MM.1S (cell line): ENCODE measurements around the gene ISOC1.

ENCODE experiments used
- DNase-seq: peaks from one replicate; pipeline ENCODE4 v3.0.0-alpha.2; 2015
- H2AFZ ChIP-seq: fragments of 300-600 bp; sonication (generic); 2 replicates; pipeline ENCODE4 v1.6.0; 2016; ENCODE audit warnings: antibody characterized with exemption, low read length
- H3F3A ChIP-seq: fragments of 300-600 bp; sonication (generic); 2 replicates; pipeline ENCODE4 v1.6.1; 2016; ENCODE audit warnings: mild to moderate bottlenecking, antibody characterized with exemption, low read length, moderate library complexity, mixed read lengths; ENCODE audit not compliant: insufficient read depth
- H3K27ac ChIP-seq: fragments of 300-600 bp; sonication (generic); 2 replicates; pipeline ENCODE4 v1.5.1; 2016; ENCODE audit warnings: mild to moderate bottlenecking, low read length
- H3K27me3 ChIP-seq: fragments of 300-600 bp; sonication (generic); replicated peaks from 2 replicates; pipeline ENCODE4 v1.6.0; 2016; ENCODE audit warnings: low read length; ENCODE audit not compliant: insufficient read depth
- H3K36me3 ChIP-seq: fragments of 300-600 bp; sonication (generic); replicated peaks from 2 replicates; pipeline ENCODE4 v1.6.1; 2016; ENCODE audit warnings: mild to moderate bottlenecking, low read length, mixed read lengths; ENCODE audit not compliant: insufficient read depth
- H3K4me1 ChIP-seq: fragments of 300-600 bp; sonication (generic); 2 replicates; pipeline ENCODE4 v1.6.1; 2016; ENCODE audit warnings: low read length, mixed read lengths
- H3K4me2 ChIP-seq: fragments of 300-600 bp; sonication (generic); 2 replicates; pipeline ENCODE4 v1.6.0; 2016; ENCODE audit warnings: low read depth, low read length
- H3K4me3 ChIP-seq: fragments of 300-600 bp; sonication (generic); 2 replicates; pipeline ENCODE4 v1.5.1; 2016; ENCODE audit warnings: low read length, mixed read lengths
- H3K79me2 ChIP-seq: fragments of 300-600 bp; sonication (generic); 2 replicates; pipeline ENCODE4 v1.6.1; 2016; ENCODE audit warnings: mixed run types, low read length, mixed read lengths
- H3K9ac ChIP-seq: fragments of 300-600 bp; sonication (generic); 2 replicates; pipeline ENCODE4 v1.6.1; 2016; ENCODE audit warnings: low read length, mixed read lengths
- H3K9me2 ChIP-seq: fragments of 300-600 bp; sonication (generic); replicated peaks from 2 replicates; pipeline ENCODE4 v1.6.1; 2016; ENCODE audit warnings: mild to moderate bottlenecking, low read length, mixed read lengths; ENCODE audit not compliant: insufficient read depth
- H3K9me3 ChIP-seq: fragments of 300-600 bp; sonication (generic); replicated peaks from 2 replicates; pipeline ENCODE4 v1.6.1; 2016; ENCODE audit warnings: mild to moderate bottlenecking, low read length, mixed read lengths; ENCODE audit not compliant: insufficient read depth
- H4K20me1 ChIP-seq: fragments of 300-600 bp; sonication (generic); 2 replicates; pipeline ENCODE4 v1.6.1; 2016; ENCODE audit warnings: mild to moderate bottlenecking, low read length, moderate library complexity, mixed read lengths; ENCODE audit not compliant: insufficient read depth
- EZH2 ChIP-seq: fragments of 300-600 bp; sonication (generic); optimal IDR thresholded peaks from 2 replicates; pipeline ENCODE3; 2017; ENCODE audit warnings: low read depth, mild to moderate bottlenecking, antibody characterized with exemption, low read length, mixed read lengths
- EZH2phosphoT487 ChIP-seq: fragments of 300-600 bp; sonication (generic); IDR thresholded peaks from 2 replicates; pipeline ENCODE4 v1.6.1; 2018; ENCODE audit warnings: antibody characterized with exemption, low read length
- TF ChIP-seq, protein P1 (sequence below): fragments of 300-600 bp; sonication (generic); IDR thresholded peaks from 2 replicates; pipeline ENCODE4 v1.5.1; 2016; ENCODE audit warnings: antibody characterized with exemption, low read length, mixed read lengths

ISOC1 gene

DNA sequence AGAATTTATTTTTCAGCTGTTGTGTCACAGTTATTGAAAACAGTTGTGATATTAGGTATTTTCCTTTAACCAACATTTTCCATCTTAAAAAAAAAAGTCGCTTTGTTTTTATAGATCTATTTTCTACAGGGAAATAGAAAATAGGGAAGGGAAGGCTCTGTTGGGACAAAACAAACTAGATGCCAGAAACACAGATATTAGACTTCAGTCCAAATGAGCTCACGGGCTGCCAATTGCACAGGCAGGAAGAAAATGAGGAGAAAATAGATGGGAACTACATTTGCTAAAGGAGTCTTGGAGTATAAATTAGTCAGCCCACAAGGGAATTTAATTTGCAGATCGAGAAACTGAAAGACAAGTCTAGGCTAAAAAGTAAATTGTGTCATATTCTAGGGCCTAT, 21.4 kb upstream of the ISOC1 start:
- Histone ChIP-seq H3K36me3 (no peaks in the 10 kb centered on the region), H3K79me2 (no peaks in the 10 kb centered on the region), H3K4me2 (no peak overlapping the region), H3K4me3 (no peak overlapping the region), H3K4me1 (0 out of 2 replicates have a peak, but pooled peaks cover 8% of the 10 kb centered on the region), H4K20me1 (no peaks in the 10 kb centered on the region), H3K27me3 (no peaks in the 10 kb centered on the region), H3K9me3 (no peaks in the 10 kb centered on the region), H3K9me2 (no peaks in the 10 kb centered on the region), H3F3A (no peaks in the 10 kb centered on the region), H3K27ac (no peak overlapping the region), H3K9ac (no peak overlapping the region), H2AFZ (no peak overlapping the region)
- no peak for DNase-seq
- no peak for TF ChIP-seq EZH2phosphoT487
- TF ChIP-seq EZH2, result no peak
- TF ChIP-seq, protein P1, sequence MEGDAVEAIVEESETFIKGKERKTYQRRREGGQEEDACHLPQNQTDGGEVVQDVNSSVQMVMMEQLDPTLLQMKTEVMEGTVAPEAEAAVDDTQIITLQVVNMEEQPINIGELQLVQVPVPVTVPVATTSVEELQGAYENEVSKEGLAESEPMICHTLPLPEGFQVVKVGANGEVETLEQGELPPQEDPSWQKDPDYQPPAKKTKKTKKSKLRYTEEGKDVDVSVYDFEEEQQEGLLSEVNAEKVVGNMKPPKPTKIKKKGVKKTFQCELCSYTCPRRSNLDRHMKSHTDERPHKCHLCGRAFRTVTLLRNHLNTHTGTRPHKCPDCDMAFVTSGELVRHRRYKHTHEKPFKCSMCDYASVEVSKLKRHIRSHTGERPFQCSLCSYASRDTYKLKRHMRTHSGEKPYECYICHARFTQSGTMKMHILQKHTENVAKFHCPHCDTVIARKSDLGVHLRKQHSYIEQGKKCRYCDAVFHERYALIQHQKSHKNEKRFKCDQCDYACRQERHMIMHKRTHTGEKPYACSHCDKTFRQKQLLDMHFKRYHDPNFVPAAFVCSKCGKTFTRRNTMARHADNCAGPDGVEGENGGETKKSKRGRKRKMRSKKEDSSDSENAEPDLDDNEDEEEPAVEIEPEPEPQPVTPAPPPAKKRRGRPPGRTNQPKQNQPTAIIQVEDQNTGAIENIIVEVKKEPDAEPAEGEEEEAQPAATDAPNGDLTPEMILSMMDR, result no peak

DNA sequence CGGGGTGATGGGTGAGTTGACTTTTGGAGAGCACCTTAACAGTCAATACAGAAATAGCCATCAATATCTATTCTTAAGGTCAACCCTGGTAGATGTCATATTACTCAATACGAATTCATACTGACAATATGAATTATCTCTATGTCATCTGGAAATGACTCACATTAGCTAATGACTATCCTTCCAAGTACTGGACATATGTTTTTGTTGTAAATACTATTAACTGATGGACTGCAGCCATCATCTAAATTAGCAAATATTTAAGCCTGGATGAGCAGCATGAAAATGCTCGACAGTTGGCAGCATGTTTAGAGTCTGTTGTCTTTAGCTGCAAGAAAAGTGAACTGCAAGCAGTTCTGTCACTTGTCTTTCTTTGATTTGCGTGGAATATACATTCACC, 19.6 kb upstream of the ISOC1 start:
- H3K4me2 ChIP-seq, result no peak overlapping the region
- H3K4me1 ChIP-seq, result no peaks in the 10 kb centered on the region
- no peak overlapping the region for H2AFZ ChIP-seq
- no peak overlapping the region for H3K4me3 ChIP-seq
- H3K27ac ChIP-seq, result no peak overlapping the region
- no peak for DNase-seq
- no peaks in the 10 kb centered on the region for H3K79me2 ChIP-seq
- H3K9me2 ChIP-seq, result no peaks in the 10 kb centered on the region
- TF ChIP-seq EZH2, result no peak
- no peak for TF ChIP-seq EZH2phosphoT487
- TF ChIP-seq, protein P1, result no peak
- H4K20me1 ChIP-seq, result no peaks in the 10 kb centered on the region
- H3K27me3 ChIP-seq, result no peaks in the 10 kb centered on the region
- no peaks in the 10 kb centered on the region for H3K36me3 ChIP-seq
- H3K9me3 ChIP-seq, result no peaks in the 10 kb centered on the region
- H3F3A ChIP-seq, result no peaks in the 10 kb centered on the region
- no peak overlapping the region for H3K9ac ChIP-seq

DNA sequence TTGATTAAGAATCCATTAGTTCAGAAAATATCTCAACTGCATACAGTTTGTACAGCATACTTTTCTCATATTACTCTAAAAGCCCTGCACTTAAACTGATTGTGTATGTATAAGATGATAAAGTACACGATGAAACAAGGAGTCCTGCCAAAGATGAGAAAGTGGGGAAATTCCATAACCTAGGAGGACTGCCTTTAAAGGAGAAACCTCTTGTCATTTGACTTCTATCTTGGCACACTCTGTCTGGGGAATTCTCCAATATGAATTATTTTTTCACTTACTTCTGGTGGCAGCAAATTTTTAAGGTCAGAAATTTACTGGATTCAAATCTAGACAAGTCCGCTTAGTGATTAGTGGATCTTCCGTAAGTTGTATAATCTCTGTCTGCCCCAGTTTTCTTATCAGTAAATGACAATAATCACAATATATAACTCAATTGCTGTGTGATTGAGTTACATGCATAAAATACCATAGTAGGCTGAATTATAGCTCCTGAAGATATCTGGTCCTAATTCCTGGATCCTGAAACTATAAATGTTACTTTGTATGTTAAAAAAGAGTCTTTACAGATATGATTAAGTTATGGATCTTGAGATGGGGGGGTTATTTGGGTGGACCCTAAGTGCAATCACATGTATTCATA, 17.0 kb upstream of the ISOC1 start:
- no peaks in the 10 kb centered on the region for H3K36me3 ChIP-seq
- H3F3A ChIP-seq, result no peaks in the 10 kb centered on the region
- no peak overlapping the region for H3K9ac ChIP-seq
- H3K4me2 ChIP-seq, result no peak overlapping the region
- no peaks in the 10 kb centered on the region for H4K20me1 ChIP-seq
- H3K27me3 ChIP-seq, result no peaks in the 10 kb centered on the region
- H3K4me3 ChIP-seq, result no peak overlapping the region
- no peaks in the 10 kb centered on the region for H3K9me3 ChIP-seq
- TF ChIP-seq, protein P1, result no peak
- no peak for TF ChIP-seq EZH2
- TF ChIP-seq EZH2phosphoT487, result no peak
- H3K4me1 ChIP-seq, result no peaks in the 10 kb centered on the region
- no peak for DNase-seq
- H3K79me2 ChIP-seq, result no peaks in the 10 kb centered on the region
- H3K27ac ChIP-seq, result no peak overlapping the region
- H2AFZ ChIP-seq, result no peak overlapping the region
- H3K9me2 ChIP-seq, result no peaks in the 10 kb centered on the region
